ENCODE results near the gene BTBD9. TPM values are rescaled to one million over a fixed set of nuclear protein-coding genes. Genes with fewer than 3 reads are reported as not detected.

The BTBD9 gene
- total and polyA plus RNA-seq, 3 donors from 2014 or later = 11.4 to 32.8 (median 29.5) TPM

DNA sequence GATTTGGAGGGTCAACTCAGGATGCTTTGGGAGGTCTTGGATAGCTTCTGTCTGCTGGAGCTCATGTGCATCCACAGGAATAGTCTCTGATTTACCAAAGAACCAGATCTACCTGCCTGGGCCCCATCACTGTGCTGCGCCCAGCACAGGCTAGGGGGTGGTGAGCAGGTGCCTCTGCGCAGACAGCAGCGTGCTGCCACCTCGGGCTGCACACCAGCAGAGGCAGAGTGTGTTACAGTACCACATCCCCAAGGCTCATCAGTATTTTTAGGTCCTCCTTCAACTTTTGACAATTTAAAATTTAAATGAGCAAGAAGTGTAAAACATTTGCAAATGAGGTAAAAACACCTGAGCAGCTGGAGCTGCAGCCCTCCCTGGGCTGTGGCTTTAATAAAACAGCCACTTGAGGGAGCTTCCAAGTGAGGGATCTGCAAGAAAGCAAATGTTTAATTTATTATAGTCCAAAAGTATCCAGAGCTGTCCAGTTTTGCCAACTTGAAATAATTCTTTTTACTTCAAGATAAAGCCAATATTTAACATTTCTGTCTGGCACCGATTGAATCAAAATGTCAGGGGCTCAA, 495.3 kb downstream of the BTBD9 start:
- WGBS, 2 donors = 92 to 97% methylated on average over 5 of the region's 5 CpGs
- Histone ChIP-seq H3K4me1 (no peaks in the 10 kb centered on the region), H3K9me3 (no peaks in the 10 kb centered on the region), H3K27me3 (no peaks in the 10 kb centered on the region), H3K27ac (no peak overlapping the region), H3K36me3 (ENCODE audit: low read depth, missing control alignments) (no peaks in the 10 kb centered on the region), H3K4me3 (no peak overlapping the region)
- intact Hi-C loops (cut with DNase I; ENCODE audit: low total_unique reads) = no loop called here
- DNase-seq = no peak
- TF ChIP-seq POLR2A (IDR thresholded peaks at IDR 0.05) = no peak
- TF ChIP-seq, protein P1, sequence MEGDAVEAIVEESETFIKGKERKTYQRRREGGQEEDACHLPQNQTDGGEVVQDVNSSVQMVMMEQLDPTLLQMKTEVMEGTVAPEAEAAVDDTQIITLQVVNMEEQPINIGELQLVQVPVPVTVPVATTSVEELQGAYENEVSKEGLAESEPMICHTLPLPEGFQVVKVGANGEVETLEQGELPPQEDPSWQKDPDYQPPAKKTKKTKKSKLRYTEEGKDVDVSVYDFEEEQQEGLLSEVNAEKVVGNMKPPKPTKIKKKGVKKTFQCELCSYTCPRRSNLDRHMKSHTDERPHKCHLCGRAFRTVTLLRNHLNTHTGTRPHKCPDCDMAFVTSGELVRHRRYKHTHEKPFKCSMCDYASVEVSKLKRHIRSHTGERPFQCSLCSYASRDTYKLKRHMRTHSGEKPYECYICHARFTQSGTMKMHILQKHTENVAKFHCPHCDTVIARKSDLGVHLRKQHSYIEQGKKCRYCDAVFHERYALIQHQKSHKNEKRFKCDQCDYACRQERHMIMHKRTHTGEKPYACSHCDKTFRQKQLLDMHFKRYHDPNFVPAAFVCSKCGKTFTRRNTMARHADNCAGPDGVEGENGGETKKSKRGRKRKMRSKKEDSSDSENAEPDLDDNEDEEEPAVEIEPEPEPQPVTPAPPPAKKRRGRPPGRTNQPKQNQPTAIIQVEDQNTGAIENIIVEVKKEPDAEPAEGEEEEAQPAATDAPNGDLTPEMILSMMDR (IDR thresholded peaks at IDR 0.05) = no peak

DNA sequence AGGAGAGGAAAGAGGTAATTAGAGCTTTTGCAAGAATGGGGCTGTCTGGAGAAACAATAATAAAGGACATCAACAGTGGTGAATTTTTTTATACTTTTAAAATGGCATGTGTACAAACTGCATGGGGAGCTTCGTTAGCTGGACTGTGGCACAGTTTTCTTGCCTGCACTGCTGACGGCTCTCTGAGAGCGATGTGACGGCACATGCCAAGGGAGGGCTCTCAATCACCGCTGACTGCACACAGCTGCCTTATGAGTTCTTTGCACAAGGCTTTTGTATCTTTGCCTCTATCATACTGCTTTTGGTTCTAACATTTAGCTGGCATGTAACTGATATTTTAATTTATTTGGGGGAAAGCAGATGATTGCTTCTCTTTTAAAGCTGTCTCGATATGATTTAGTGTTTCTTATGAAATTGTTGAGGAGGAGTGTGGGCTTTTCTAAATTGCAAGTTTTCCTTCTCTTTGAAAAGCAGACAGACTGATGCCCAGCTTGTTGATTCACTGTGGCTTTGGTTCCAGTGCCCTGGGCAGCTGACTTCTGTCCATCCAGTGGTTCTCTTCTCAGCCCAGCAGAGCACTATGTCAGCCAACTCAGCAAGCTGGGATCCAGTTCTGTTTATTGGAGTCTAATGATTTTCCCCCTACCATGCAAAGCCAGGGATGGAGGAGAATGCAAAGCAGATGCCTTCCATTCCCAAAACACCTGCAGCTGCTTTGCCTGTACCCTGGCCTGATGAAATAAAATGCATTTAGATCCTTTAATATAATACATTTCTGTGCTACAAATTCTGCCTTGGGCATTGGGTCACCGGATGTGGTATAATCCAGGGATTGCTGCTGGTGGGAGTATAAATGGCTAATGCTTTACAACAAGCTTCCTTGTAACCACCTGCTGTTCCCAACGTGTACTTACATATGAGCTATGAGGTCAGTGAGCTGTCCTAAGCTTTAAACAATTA, 496.3 kb downstream of the BTBD9 start:
- no peak overlapping the region for H3K4me3 ChIP-seq
- H3K27ac ChIP-seq = no peak overlapping the region
- H3K9me3 ChIP-seq = no peaks in the 10 kb centered on the region
- no peak for DNase-seq
- 74 to 83% methylated on average over 8 of the region's 8 CpGs for WGBS, 2 donors
- intact Hi-C loops (cut with DNase I; ENCODE audit: low total_unique reads) = no loop called here
- no peaks in the 10 kb centered on the region for H3K4me1 ChIP-seq
- H3K36me3 ChIP-seq (ENCODE audit: low read depth, missing control alignments) = no peaks in the 10 kb centered on the region
- no peak for TF ChIP-seq POLR2A (IDR thresholded peaks at IDR 0.05)
- TF ChIP-seq, protein P1 (IDR thresholded peaks at IDR 0.05) = no peak
- H3K27me3 ChIP-seq = no peaks in the 10 kb centered on the region

DNA sequence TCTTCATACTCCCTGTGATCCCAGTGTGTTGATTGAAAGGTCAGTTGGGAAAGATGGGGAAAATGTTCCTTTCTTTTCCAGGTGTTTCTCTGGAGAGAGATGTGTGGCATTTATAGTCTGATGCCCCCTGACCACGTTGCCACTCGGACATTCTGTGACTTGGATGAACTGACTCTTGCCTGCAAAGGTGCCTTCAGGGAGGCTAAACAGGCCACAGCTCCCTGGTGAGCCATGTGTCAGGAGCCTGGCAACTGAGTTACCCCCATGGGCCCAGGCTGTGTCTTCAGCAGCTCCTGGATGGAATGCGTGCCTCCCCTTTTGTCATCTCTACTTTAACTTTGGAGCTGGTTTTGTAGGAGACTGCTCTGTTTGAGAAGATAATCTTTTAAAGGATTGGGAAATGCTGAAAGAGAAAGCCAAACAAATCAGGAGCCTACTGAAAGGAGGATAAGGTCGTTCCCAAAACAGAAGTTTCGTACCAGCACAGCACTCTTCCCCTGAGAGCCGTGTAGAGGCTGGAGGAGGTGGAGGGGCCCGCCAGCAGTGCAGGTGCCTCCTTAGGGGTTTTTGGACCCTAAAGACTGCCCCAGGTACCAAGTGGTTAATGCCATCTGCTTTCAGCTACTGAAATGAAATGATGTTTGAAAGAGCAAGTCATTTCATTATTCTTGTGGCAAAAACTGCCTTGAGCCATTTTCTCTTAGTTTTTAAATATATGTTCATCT, 497.4 kb downstream of the BTBD9 start:
- H3K27ac ChIP-seq = no peak overlapping the region
- WGBS, 2 donors = 83 to 84% methylated on average over 7 of the region's 7 CpGs
- intact Hi-C loops (cut with DNase I; ENCODE audit: low total_unique reads) = no loop called here
- H3K4me3 ChIP-seq = no peak overlapping the region
- DNase-seq = no peak
- TF ChIP-seq POLR2A (IDR thresholded peaks at IDR 0.05) = no peak
- TF ChIP-seq, protein P1 (IDR thresholded peaks at IDR 0.05) = no peak
- no peaks in the 10 kb centered on the region for H3K27me3 ChIP-seq
- no peaks in the 10 kb centered on the region for H3K36me3 ChIP-seq (ENCODE audit: low read depth, missing control alignments)
- no peaks in the 10 kb centered on the region for H3K4me1 ChIP-seq
- H3K9me3 ChIP-seq = no peaks in the 10 kb centered on the region

DNA sequence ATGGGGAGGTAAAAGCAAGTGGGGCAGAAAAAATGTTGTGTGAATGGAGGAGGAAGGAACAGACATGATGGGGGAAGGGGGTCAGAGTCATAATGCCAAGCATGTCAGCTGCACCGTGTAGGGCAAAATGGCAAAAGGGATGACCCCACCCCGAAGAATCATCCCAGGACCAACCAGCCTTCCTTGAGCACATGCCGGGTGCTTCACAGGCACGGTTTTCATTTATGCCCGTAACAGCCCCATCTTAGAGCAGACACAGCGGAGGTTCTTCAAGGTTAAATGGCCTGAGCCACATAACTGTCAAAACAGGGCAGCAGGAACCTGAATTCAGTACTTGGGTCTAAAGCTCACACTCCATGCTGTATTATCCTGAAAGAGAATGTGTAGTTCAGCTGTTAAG, 498.0 kb downstream of the BTBD9 start:
- 87 to 89% methylated on average over 6 of the region's 6 CpGs for WGBS, 2 donors
- no peaks in the 10 kb centered on the region for H3K36me3 ChIP-seq (ENCODE audit: low read depth, missing control alignments)
- no peaks in the 10 kb centered on the region for H3K9me3 ChIP-seq
- no peaks in the 10 kb centered on the region for H3K4me1 ChIP-seq
- no peaks in the 10 kb centered on the region for H3K27me3 ChIP-seq
- H3K27ac ChIP-seq = no peak overlapping the region
- intact Hi-C loops (cut with DNase I; ENCODE audit: low total_unique reads) = no loop called here
- DNase-seq = no peak
- TF ChIP-seq POLR2A (IDR thresholded peaks at IDR 0.05) = no peak
- TF ChIP-seq, protein P1 (IDR thresholded peaks at IDR 0.05) = no peak
- no peak overlapping the region for H3K4me3 ChIP-seq
